A549 (cell line): Measurements from ENCODE around the gene TRIM27.

Experiments used
- CEBPB ChIP-seq, 2 experiments: fragments of >200 bp in 1 of 2; sonication (Bioruptor Twin) in 1 of 2; formaldehyde crosslinking in 1 of 2; IDR thresholded peaks; 2 replicates each; pipeline ENCODE4 v1.6.1; 2012 to 2016
- GATA3 ChIP-seq: IDR thresholded peaks from 2 replicates; pipeline ENCODE4 v1.6.1; 2012; ENCODE audit warnings: borderline replicate concordance
- KDM1A ChIP-seq: fragments of 200-600 bp; sonication (generic); IDR thresholded peaks from 2 replicates; pipeline ENCODE4 v1.6.1; 2016; ENCODE audit warnings: low read depth, mild to moderate bottlenecking
- MYC ChIP-seq: IDR thresholded peaks from 2 replicates; pipeline ENCODE4 v1.6.1; 2012; ENCODE audit warnings: mild to moderate bottlenecking, inconsistent platforms, low read length, improper control_type of control experiment, borderline replicate concordance
- RAD21 ChIP-seq, 2 experiments: fragments of >200 bp in 1 of 2; sonication (Bioruptor Twin) in 1 of 2; formaldehyde crosslinking in 1 of 2; IDR thresholded peaks in 1 of 2; conservative IDR thresholded peaks in 1 of 2; 2 replicates in 1 of 2; 3 replicates in 1 of 2; pipeline ENCODE4 v1.6.1; 2012 to 2018; ENCODE audit warnings: inconsistent platforms in 1 of 2
- RCOR1 ChIP-seq: fragments of 150-350 bp; IDR thresholded peaks from 2 replicates; pipeline ENCODE4 v1.6.1; 2014; ENCODE audit warnings: antibody characterized with exemption, low read length, low read depth
- RNF2 ChIP-seq: fragments of 200-600 bp; sonication (generic); IDR thresholded peaks from 2 replicates; pipeline ENCODE4 v1.6.1; 2016; ENCODE audit warnings: low read depth, mild to moderate bottlenecking, antibody characterized with exemption, moderate library complexity, borderline replicate concordance
- TF ChIP-seq, protein P1 (sequence below): fragments of >200 bp; sonication (Bioruptor Twin); formaldehyde crosslinking; IDR thresholded peaks from 3 replicates; pipeline ENCODE4 v1.5.1; 2016
- TF ChIP-seq, protein P2 (sequence below): IDR thresholded peaks from 2 replicates; pipeline ENCODE4 v1.6.1; 2012; ENCODE audit warnings: low read depth, borderline replicate concordance
- TF ChIP-seq, protein P3 (sequence below): fragments of 450-650 bp; IDR thresholded peaks from 2 replicates; pipeline ENCODE4 v1.6.1; 2014; ENCODE audit warnings: antibody characterized with exemption
- TF ChIP-seq, protein P4 (sequence below): IDR thresholded peaks from 2 replicates; pipeline ENCODE4 v1.6.1; 2012
- TF ChIP-seq, protein P5 (sequence below): fragments of 200-600 bp; sonication (generic); IDR thresholded peaks from 2 replicates; pipeline ENCODE4 v1.6.1; 2016; ENCODE audit warnings: antibody characterized with exemption, mild to moderate bottlenecking, moderate library complexity

DNA sequence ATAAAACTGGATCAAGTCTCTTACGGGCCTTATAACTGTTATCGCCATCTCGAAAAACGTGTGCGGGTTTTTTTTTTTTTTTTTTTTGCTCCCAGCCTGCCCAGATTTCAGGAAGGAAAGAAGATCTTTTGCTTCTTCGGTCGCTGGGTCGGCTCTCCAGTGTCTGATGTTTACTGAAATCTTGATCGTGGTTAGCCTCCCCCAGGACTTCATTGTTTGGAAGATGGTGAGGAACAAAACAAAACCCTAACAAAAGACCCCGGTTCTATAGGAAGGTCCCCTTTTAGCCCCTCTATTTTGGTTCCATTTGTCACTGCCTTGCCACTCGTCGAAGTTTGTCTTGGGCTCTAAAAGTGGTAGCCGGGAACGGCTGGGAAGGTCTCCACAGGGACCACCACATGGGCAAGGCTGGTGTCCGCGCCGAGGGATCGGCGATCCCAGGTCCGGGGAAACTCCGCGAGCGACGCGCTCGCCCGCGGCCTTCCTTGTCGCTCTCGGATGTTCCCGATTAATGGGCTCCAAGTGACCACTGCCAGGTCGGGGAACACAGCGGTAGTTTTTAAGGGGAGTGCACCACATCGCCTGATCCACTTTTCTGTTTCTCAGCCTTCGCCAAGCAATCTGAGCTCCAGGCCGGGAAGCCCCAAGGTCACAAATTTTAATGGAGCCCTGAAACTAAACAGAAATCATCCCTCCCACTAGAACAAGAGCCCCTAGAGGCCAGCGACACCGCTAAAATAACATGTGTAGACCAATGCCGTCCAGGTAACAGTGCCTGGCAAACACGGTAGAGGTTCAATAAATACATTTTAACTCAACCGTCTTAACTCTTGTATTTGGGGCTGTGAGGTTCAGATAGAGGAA, 27.0 kb downstream of the TRIM27 start:
- TF ChIP-seq GATA3: no peak
- TF ChIP-seq, protein P1, sequence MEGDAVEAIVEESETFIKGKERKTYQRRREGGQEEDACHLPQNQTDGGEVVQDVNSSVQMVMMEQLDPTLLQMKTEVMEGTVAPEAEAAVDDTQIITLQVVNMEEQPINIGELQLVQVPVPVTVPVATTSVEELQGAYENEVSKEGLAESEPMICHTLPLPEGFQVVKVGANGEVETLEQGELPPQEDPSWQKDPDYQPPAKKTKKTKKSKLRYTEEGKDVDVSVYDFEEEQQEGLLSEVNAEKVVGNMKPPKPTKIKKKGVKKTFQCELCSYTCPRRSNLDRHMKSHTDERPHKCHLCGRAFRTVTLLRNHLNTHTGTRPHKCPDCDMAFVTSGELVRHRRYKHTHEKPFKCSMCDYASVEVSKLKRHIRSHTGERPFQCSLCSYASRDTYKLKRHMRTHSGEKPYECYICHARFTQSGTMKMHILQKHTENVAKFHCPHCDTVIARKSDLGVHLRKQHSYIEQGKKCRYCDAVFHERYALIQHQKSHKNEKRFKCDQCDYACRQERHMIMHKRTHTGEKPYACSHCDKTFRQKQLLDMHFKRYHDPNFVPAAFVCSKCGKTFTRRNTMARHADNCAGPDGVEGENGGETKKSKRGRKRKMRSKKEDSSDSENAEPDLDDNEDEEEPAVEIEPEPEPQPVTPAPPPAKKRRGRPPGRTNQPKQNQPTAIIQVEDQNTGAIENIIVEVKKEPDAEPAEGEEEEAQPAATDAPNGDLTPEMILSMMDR: peak; percentile 17; the same call in 1 of the 3 replicates
- TF ChIP-seq, protein P2, sequence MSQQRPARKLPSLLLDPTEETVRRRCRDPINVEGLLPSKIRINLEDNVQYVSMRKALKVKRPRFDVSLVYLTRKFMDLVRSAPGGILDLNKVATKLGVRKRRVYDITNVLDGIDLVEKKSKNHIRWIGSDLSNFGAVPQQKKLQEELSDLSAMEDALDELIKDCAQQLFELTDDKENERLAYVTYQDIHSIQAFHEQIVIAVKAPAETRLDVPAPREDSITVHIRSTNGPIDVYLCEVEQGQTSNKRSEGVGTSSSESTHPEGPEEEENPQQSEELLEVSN: no peak
- no peak for TF ChIP-seq CEBPB (IDR thresholded peaks at IDR 0.05)
- TF ChIP-seq, protein P3, sequence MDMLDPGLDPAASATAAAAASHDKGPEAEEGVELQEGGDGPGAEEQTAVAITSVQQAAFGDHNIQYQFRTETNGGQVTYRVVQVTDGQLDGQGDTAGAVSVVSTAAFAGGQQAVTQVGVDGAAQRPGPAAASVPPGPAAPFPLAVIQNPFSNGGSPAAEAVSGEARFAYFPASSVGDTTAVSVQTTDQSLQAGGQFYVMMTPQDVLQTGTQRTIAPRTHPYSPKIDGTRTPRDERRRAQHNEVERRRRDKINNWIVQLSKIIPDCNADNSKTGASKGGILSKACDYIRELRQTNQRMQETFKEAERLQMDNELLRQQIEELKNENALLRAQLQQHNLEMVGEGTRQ: no peak
- TF ChIP-seq, protein P4, sequence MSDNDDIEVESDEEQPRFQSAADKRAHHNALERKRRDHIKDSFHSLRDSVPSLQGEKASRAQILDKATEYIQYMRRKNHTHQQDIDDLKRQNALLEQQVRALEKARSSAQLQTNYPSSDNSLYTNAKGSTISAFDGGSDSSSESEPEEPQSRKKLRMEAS: peak; percentile 23
- TF ChIP-seq MYC: no peak
- TF ChIP-seq, protein P5, sequence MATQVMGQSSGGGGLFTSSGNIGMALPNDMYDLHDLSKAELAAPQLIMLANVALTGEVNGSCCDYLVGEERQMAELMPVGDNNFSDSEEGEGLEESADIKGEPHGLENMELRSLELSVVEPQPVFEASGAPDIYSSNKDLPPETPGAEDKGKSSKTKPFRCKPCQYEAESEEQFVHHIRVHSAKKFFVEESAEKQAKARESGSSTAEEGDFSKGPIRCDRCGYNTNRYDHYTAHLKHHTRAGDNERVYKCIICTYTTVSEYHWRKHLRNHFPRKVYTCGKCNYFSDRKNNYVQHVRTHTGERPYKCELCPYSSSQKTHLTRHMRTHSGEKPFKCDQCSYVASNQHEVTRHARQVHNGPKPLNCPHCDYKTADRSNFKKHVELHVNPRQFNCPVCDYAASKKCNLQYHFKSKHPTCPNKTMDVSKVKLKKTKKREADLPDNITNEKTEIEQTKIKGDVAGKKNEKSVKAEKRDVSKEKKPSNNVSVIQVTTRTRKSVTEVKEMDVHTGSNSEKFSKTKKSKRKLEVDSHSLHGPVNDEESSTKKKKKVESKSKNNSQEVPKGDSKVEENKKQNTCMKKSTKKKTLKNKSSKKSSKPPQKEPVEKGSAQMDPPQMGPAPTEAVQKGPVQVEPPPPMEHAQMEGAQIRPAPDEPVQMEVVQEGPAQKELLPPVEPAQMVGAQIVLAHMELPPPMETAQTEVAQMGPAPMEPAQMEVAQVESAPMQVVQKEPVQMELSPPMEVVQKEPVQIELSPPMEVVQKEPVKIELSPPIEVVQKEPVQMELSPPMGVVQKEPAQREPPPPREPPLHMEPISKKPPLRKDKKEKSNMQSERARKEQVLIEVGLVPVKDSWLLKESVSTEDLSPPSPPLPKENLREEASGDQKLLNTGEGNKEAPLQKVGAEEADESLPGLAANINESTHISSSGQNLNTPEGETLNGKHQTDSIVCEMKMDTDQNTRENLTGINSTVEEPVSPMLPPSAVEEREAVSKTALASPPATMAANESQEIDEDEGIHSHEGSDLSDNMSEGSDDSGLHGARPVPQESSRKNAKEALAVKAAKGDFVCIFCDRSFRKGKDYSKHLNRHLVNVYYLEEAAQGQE: no peak
- no peak for TF ChIP-seq RNF2
- TF ChIP-seq KDM1A: no peak
- TF ChIP-seq RAD21 (conservative IDR thresholded peaks at IDR 0.05 in 1 of 2, IDR thresholded peaks at IDR 0.05 in 1 of 2): no peak
- TF ChIP-seq RCOR1: no peak
